HUDEP-2 (cell line): Measurements from ENCODE around the gene ACIN1.
"Not testable (repeated sequence)": the region's sequence is repeated elsewhere in the genome, so short reads cannot be mapped to it uniquely, and the experiment has no call there.

Experiments
- DNase-seq, 76 experiments: peaks; one replicate each; lab custom pipeline; 2025; ENCODE audit not compliant: unreplicated experiment in 76 of 76; lab: John Stamatoyannopoulos, UW

ACIN1 gene

DNA sequence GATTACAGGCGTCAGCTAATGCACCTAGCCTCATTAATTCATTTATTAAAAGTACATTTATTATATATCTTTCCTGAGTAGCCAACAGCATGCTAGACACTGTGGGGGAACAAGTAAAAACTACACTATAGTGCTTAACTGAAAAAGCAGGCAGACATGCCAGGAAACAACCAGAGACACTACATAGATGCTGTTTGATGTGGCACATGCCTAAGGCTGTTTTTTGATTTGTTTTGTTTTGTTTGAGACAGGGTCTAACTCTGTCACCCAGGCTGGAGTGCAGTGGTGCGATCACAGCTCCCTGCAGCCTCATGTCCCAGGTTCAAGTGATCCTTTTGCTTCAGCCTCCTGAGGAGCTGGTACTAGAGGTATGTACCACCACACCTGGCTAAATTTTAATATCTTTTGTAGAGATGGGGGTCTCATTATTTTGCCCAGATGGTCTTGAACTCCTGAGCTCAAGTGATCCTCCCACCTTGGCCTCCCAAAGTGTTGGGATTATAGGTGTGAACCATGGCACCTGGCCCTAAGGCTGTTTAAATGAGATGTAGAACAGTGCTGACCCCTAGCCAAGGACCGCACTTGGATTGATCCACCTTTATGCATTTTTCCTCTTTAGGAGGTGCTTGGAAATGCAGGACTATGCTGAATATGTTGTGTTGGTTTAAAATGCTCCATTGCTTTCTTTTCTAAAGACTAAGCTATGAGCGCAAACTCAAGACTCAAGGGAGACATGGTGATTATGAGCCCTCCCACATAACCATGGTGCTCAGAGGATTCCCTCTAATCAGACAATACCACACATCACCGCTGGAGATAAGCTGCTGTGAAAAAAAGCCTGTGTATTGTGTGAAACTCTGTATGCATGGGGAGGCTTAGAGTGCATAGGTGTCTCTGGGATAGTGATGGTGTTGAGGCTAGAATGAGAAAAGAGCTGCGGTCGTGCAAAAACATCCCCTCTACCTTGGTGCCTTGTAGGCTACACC, 74.5 kb downstream of the ACIN1 start:
- DNase-seq = peak in 51 of 76 experiments; percentile 7 to 75 (median 38)

- no peak for DNase-seq
Measured at GRCh38 chr14:23018107-23018506, 76.8 kb downstream of the ACIN1 start.

- DNase-seq = no peak
Measured at GRCh38 chr14:23017091-23017490, 77.8 kb downstream of the ACIN1 start.

DNA sequence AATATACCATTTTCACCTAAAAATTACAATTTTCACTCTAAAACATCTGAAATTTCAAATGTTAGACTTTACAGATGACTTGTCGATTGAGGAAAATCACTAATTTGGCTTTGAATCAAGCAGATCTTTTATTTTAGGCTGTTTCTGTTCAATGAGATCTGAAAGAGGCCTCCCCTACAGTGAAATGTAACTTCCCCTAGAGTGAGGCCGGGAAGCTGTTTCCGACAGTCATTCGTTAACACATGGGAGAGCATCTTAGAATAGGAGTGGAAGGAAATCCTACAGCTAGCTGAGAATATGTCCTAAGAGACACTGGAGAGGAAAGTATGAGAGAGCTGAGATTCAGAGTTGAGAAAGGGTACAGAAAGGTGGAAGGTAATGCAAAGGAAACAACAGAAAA, 79.3 kb downstream of the ACIN1 start:
- no peak for DNase-seq

DNA sequence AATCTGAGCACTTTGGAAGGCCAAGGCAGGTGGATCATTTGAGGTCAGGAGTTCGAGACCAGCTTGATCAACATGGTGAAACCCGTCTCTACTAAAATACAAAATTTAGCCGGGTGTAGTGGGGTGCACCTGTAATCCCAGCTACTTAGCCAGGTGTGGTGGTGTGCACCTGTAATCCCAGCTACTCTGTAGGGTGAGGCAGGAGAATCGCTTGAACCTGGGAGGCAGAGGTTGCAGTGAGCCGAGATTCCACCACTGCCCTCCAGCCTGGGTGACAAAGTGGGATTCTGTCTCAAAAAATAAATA, 81.2 kb downstream of the ACIN1 start:
- not testable (repeated sequence) for DNase-seq

DNA sequence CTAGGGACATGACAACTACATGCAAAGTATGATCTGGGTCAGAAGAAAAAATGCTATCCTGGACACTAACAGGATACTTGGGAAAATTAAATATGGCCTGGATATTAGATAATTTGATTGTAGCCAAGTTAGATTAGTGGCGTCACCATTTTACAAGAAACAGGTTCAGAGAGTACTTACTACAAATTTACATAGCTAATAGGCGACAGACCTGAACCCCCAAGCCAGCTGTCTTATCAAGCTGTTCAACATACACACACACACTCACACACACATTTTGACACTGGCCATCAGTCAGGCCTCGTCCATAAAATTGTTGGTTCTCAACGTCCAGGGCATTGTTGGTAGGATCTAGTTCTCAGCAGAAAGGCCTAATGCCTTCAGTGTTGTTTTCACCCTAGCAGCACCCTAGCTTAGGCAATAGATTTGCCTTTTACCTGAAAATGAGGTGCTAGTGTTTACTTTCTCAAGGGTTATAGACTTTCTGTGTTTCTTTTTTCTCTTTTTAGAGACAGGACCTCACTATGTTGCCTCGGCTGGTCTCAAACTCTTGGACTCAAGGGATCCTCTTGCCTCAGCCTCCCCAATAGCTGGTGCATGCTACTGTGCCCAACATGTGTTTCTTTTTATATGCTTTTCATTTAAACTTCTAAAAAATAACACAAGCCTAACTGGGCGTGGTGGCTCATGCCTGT, 81.7 kb downstream of the ACIN1 start:
- DNase-seq = no peak

DNA sequence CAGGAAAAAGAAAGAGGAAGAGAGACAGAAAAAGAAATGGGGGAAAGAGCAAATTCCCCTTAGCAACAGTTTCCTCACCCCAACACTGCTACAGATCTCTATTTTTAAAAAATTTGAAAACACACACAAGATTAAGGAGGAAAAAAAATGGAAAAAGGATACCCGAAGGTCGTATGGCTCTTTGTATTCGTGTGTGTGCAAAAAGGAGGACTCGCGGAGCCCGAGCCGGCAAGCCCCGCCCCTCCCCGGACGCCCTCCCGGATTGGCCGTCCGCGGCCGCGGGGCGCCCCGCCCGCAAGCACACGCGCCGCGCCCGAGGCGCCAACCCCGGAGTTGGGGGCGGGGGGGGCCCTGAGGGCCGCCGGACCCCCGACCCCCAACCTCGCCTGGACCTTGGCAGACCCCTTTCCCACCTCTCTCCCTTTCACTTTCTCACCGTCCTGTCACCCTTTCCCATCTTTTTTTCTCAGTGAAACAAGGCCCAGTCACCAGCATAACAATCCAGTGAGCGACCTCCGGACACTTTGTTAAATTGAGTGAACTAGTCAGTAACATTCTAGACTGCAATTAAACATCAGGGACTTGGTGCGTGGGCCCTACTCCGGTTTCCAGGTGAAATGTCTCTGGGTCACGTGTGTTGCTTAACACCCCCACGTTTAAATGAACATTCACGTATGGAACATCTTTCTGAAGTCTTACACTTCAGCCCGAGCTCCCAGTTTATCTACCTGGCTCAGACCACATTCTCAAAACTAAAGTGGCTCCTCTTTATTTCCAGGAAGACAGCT, 84.8 kb downstream of the ACIN1 start, which contains the start of gene C14orf93:
C14orf93 (minus strand) TSS at position 205 of the 788 bp plus-strand sequence. CDS start 11,120 bp downstream, outside the sequence.
- peak in 71 of 76 experiments; percentile 16 to 83 (median 65) for DNase-seq

GRCh38 chr14:23009483-23009938, 85.4 kb downstream of the ACIN1 start:
- DNase-seq = peak in 1 of 76 experiments; percentile 6

DNA sequence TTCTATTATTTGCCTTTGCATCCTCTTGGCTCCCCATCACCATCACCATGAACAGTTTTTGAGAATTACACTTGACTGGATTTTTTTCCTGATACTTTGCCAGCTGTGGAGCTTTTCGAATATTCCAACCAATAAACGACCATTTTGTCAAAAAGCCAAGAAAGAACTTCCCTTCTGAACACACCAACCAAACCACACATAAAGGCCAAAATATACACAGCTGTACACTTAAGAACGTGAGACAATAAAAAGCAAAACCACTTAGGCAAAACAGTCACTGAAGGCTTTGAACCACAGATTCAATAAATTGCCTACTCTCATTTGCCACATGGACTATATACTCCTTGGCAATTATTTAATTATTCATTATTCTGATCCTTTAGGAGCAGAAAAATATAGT, 86.1 kb downstream of the ACIN1 start:
- DNase-seq = peak in 5 of 76 experiments; percentile 15 to 28 (median 16)
